ENCODE measurements around the gene SULT1A1.
"Not testable (repeated sequence)": the region's sequence is repeated elsewhere in the genome, so short reads cannot be mapped to it uniquely, and the experiment has no call there.

Gene SULT1A1

GRCh38 chr16:28608496-28608808 is 1.4 kb downstream of the SULT1A1 start:
- DNase-seq: not testable (repeated sequence)

GRCh38 chr16:28607681-28608495 is 2.0 kb downstream of the SULT1A1 start:
- DNase-seq: not testable (repeated sequence)

- DNase-seq: no peak
Observed at GRCh38 chr16:28607116-28607623, 2.7 kb downstream of the SULT1A1 start.

GRCh38 chr16:28606291-28607115 is 3.3 kb downstream of the SULT1A1 start:
- no peak for DNase-seq

GRCh38 chr16:28604186-28604565 is 5.7 kb downstream of the SULT1A1 start:
- DNase-seq: no peak

- DNase-seq: no peak
Observed at GRCh38 chr16:28603381-28604185, 6.3 kb downstream of the SULT1A1 start.

- DNase-seq: no peak
Observed at GRCh38 chr16:28602529-28602928, 7.3 kb downstream of the SULT1A1 start.

GRCh38 chr16:28602062-28602461 is 7.8 kb downstream of the SULT1A1 start:
- DNase-seq: not testable (repeated sequence)

- not testable (repeated sequence) for DNase-seq
Observed at GRCh38 chr16:28601589-28601988, 8.3 kb downstream of the SULT1A1 start.

- not testable (repeated sequence) for DNase-seq
Observed at GRCh38 chr16:28600965-28601364, 8.9 kb downstream of the SULT1A1 start.

GRCh38 chr16:28599377-28600285 is 10.2 kb downstream of the SULT1A1 start:
- DNase-seq: not testable (repeated sequence)

- no peak for DNase-seq
Observed at GRCh38 chr16:28597692-28598261, 12.1 kb downstream of the SULT1A1 start.

GRCh38 chr16:28596840-28597691 is 12.8 kb downstream of the SULT1A1 start, which contains the start of gene SULT1A2:
TSS of gene SULT1A2 (minus strand) at chr16:28597050. CDS start at chr16:28595930, 1,120 bp downstream.
- DNase-seq: no peak

- no peak for DNase-seq
Observed at GRCh38 chr16:28596115-28596630, 13.7 kb downstream of the SULT1A1 start.

GRCh38 chr16:28595451-28595850 is 14.4 kb downstream of the SULT1A1 start:
- not testable (repeated sequence) for DNase-seq

GRCh38 chr16:28592979-28593553 is 16.8 kb downstream of the SULT1A1 start:
- no peak for DNase-seq

- no peak for DNase-seq
Observed at GRCh38 chr16:28592511-28592910, 17.3 kb downstream of the SULT1A1 start.

- DNase-seq: no peak
Observed at GRCh38 chr16:28591355-28591754, 18.5 kb downstream of the SULT1A1 start.
